Measurements from ENCODE around the gene DPYSL3.
A peak's percentile ranks its signal among the peaks of the same experiment; 100 is the strongest.

Gene DPYSL3

DNA sequence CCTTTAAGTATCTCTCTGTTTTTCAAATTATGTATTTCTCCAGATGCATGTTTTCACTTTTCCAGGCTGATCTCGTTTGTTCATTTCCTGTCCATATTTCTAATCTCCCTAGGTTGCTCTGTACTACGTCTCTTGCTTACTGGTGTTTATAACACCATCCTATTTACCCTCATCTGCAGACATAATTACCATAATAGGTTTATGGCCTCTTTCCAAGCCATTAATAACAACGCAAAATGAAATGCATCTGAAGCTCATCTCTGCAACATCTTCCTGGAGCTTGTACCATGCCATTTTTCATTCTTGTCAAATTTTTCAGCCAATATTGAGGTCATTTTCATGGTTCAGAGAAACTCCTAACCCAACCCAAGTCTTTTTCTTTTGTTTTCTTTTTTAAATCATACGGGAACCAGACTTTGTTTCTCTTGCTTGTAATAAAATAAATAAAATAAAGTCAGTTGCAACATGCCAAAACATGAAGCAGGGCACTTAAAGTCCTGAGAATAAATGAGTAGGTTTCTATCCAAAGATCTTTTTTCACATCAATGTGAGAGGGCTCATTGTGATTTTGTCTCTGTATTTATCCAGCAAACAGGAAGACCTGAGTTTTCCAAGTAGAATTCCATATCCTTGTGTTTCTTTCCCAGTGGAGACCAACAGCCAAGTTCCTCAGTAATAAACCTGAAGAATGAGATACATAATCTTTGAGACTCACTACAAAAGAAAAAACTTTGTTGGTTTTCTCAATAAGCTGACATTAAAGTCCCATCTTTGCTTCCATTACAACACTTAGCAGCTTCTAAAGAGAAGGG is 37.0 kb downstream of the DPYSL3 start:
- Mint-ChIP-seq H3K27ac (no peak overlapping the region), H3K4me3 (no peak overlapping the region), H3K9me3 (no peaks in the 10 kb centered on the region), H3K36me3 (ENCODE audit: low read depth) (no peaks in the 10 kb centered on the region), H3K4me1 (ENCODE audit: low read depth) (no peaks in the 10 kb centered on the region), H3K27me3 (peaks cover 12% of the 10 kb centered on the region)
- no peak for DNase-seq

DNA sequence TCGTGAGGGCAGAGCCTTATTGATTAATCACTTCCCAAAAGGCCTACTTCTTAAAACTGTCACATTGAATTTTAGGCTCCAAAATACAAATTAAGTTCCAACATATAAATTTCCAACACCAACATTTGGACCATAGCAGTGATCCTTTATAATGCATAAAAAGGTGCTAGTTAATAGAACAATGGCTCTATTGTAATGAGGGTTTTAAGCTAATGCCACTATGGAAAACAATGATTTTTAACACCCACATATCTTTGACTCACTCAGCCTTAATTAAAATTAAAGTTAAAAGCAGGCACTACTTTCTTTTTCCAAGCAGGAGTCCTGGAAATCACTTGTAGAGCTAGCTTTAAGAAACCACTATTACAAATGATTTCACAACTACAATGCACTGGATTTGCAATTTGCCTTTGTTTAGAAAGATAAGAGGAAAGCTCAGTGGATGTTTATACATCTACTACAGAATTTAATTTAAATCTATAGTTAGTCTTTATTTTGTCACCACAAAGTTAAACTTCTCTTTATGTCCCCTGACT is 41.8 kb downstream of the DPYSL3 start:
- Mint-ChIP-seq H3K4me3 (no peak overlapping the region), H3K36me3 (ENCODE audit: low read depth) (no peaks in the 10 kb centered on the region), H3K27me3 (peaks cover 11% of the 10 kb centered on the region), H3K4me1 (ENCODE audit: low read depth) (no peaks in the 10 kb centered on the region), H3K9me3 (no peaks in the 10 kb centered on the region), H3K27ac (no peak overlapping the region)
- no peak for DNase-seq

DNA sequence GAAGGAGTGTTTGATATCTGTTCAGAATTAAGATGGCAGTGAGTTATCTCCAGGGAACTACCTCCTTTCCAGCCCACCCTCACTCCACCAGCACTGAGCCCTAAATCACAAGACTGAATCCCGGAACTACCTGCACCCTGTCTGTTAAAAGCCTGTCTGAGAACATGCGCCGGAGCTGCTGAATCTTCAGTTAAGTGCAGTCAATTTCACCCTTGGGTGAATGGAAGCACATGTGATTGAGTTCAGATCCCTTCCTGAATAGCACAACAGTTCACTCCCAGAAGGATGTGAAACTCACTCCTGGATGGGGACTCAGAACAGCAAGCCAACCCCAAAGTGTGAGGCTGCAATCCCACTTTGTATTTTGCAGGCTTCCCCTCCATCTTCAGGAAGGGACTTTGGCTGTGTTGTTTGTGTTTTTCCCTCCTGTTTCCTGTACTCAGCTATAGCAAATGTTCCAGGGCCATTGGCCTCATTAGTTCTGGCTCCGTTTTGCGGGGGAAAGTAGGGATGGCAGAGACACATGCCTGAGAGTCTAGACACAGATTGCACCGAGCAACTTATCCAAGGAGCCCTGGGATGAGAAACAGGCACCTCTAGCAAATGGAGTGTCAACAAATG is 43.4 kb downstream of the DPYSL3 start:
- Mint-ChIP-seq H3K4me1 (ENCODE audit: low read depth) (no peaks in the 10 kb centered on the region), H3K9me3 (no peaks in the 10 kb centered on the region), H3K36me3 (ENCODE audit: low read depth) (no peaks in the 10 kb centered on the region), H3K4me3 (no peak overlapping the region), H3K27ac (no peak overlapping the region), H3K27me3 (peaks cover 8% of the 10 kb centered on the region)
- DNase-seq, result no peak

DNA sequence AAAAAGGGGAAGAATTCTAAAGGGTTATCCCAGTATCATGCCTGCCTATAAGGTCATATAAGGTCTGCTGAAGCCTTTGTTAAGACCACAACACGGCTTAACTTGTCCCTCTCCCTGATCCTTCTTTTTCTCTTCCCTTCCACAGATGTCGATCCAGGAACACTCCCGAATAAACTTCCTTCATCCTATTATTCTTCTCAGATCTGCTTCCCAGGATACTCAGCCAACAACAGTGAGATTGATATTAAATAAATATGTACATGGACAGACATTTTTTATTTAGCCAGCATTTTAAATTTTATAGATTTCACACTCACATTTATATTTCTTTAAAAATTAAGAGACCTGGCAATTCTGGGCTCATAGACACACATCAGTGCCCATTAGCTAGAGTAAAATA is 44.1 kb downstream of the DPYSL3 start:
- Mint-ChIP-seq H3K4me3 (no peak overlapping the region), H3K9me3 (no peaks in the 10 kb centered on the region), H3K4me1 (ENCODE audit: low read depth) (no peaks in the 10 kb centered on the region), H3K36me3 (ENCODE audit: low read depth) (no peaks in the 10 kb centered on the region), H3K27ac (no peak overlapping the region), H3K27me3 (peaks cover 8% of the 10 kb centered on the region)
- DNase-seq, result no peak

DNA sequence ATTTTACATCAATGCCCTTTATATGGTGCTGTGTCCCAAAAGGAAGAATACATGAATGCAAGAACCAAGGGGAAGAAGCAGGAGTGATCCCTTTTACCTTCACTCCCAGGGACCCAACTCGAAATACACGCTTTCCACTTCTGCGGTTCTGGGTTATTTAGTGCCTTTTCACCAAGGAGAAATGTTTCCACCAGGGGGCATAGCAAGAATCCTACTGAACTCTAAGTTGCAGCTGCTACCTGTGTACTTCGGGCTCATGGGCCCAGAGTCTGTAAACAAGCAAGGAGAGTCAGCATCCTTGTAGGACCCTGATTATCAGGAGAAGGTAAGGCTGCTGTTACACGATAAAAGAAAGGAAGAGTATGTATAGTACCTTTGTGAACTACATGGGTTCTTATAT is 45.7 kb downstream of the DPYSL3 start:
- Mint-ChIP-seq H3K36me3 (ENCODE audit: low read depth) (no peaks in the 10 kb centered on the region), H3K4me3 (no peak overlapping the region), H3K27me3 (peaks cover 21% of the 10 kb centered on the region), H3K4me1 (ENCODE audit: low read depth) (no peaks in the 10 kb centered on the region), H3K27ac (no peak overlapping the region), H3K9me3 (no peaks in the 10 kb centered on the region)
- no peak for DNase-seq

DNA sequence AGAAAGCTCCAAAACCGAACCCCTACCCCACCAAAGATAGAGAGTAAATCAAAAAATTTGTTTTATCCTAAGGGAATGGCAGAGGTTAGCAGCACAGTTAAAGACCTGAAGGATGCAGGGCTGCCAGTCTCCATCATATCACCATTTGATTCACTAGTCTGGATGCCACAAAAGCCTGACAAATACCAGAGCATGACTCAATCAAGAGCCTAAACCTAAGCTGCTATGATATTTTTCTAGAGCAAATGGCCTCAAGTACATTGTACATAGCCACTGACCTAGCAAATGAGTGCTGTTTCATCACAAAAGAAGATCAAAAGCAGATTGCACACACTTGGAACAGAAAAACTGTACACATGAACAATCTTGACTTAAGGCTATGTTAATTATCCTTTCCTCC is 48.0 kb downstream of the DPYSL3 start:
- Mint-ChIP-seq H3K27me3 (peaks cover 39% of the 10 kb centered on the region), H3K4me3 (no peak overlapping the region), H3K4me1 (ENCODE audit: low read depth) (no peaks in the 10 kb centered on the region), H3K27ac (no peak overlapping the region), H3K36me3 (ENCODE audit: low read depth) (no peaks in the 10 kb centered on the region), H3K9me3 (no peaks in the 10 kb centered on the region)
- DNase-seq, result no peak

DNA sequence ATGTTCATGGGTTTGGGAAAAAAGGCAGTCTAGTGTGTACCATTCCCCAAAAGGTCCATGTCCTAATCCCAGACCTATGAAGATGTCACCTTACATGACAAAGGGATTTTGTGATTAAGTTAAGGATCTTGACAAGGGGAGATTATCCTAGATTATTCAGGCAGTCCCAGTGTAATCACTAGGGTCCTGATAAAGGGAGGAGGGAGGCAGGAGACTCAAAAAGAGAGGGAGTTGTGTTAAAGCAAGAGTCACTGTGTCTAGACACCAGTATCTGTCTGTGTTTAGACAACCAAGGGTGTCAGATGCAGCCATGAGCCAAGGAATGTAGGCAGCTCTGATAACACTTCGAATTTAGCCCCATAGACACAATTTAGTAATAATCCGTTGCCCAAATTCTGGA is 49.5 kb downstream of the DPYSL3 start:
- H3K36me3 Mint-ChIP-seq (ENCODE audit: low read depth), result no peaks in the 10 kb centered on the region
- H3K27ac Mint-ChIP-seq, result no peak overlapping the region
- H3K9me3 Mint-ChIP-seq, result no peaks in the 10 kb centered on the region
- H3K4me1 Mint-ChIP-seq (ENCODE audit: low read depth), result no peaks in the 10 kb centered on the region
- DNase-seq, result no peak
- peaks cover 53% of the 10 kb centered on the region for H3K27me3 Mint-ChIP-seq
- no peak overlapping the region for H3K4me3 Mint-ChIP-seq

DNA sequence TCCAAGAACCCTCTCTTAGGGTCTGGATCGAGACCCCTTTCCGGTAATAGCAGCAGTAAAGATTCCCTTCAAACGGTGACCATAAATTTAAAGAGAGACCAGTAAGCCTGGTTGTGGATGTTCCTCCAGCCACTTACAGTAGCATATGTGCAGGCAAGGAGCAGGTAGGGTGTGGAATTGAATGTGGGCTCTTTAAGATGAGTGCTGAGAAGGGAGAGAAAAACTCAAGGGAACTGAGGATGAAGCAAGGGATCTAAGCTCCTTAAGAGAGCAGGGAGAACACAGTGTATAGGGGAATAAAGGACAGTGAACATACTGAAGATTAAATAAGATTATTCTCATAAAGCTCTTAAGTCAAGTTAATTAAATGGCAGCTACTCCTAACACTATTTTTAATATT is 51.3 kb downstream of the DPYSL3 start:
- DNase-seq, result no peak
- no peak overlapping the region for H3K27ac Mint-ChIP-seq
- H3K36me3 Mint-ChIP-seq (ENCODE audit: low read depth), result no peaks in the 10 kb centered on the region
- no peak overlapping the region for H3K4me3 Mint-ChIP-seq
- H3K9me3 Mint-ChIP-seq, result no peaks in the 10 kb centered on the region
- peaks cover 2% of the 10 kb centered on the region for H3K4me1 Mint-ChIP-seq (ENCODE audit: low read depth)
- H3K27me3 Mint-ChIP-seq, result peaks cover 68% of the 10 kb centered on the region

DNA sequence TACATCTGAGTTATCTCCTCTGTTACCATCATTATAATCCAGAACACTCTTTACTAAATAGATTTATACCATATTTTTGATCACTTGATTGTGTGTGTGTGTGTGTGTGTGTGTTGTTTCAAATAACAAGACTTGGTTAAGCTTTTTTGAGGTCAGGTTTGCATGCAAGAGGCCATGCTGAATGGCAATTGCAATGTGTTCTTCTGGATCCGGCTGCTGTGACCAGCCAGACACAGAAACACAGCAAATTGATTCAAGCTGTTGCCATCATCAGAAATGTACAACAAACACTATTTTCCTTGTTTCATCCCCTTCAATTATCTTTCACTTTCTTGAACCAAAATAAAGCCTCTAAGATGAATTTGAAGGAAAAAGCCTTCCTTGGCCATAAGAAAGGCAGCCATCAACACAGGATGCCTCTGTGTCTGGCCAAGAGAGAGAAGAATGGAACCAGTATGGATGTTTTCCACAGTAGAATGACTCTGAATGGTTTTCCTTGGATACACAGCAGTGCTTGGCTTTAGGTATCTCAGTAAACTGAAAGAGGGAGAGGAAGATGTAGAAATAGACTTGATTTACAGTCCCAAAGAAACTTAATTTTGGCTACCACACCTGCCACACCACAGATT is 53.9 kb downstream of the DPYSL3 start:
- H3K9me3 Mint-ChIP-seq, result no peaks in the 10 kb centered on the region
- H3K27me3 Mint-ChIP-seq, result peaks cover 84% of the 10 kb centered on the region
- H3K27ac Mint-ChIP-seq, result no peak overlapping the region
- H3K4me3 Mint-ChIP-seq, result no peak overlapping the region
- H3K4me1 Mint-ChIP-seq (ENCODE audit: low read depth), result peaks cover 7% of the 10 kb centered on the region
- DNase-seq, result no peak
- no peaks in the 10 kb centered on the region for H3K36me3 Mint-ChIP-seq (ENCODE audit: low read depth)

DNA sequence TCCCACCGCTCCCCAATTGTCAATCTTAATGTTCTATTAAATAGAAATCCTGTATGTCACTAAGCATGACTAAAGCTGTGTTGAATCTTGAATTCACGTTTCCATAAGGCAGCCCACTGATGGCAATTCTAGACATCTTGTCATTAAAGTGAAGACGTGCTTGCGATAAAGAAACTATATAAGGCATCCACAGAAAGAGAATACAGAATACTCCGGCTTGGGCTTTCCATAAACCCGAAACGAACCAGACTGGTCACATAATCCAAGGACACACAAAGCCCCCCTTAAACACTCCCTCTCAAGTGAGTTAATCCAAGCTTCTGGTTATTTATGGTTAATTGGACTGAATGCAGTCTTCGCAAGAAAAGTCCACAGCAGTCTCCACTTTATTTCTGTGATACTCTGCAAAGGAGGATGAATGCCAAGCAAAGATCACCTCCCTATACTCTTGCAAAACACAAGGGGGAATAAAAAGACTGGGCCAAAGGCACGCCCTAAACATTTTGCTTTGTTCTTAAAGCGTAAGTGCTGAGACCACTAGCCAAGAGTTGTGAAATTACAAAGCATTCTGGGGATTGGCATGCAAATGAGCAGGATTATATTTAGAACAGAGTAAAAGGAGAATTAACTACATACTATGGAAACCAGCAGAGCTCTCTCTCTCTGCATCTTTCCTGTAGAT is 54.7 kb downstream of the DPYSL3 start:
- Mint-ChIP-seq H3K27me3 (peaks cover 84% of the 10 kb centered on the region), H3K9me3 (no peaks in the 10 kb centered on the region), H3K27ac (no peak overlapping the region), H3K4me3 (peak overlapping the region; percentile 83), H3K36me3 (ENCODE audit: low read depth) (no peaks in the 10 kb centered on the region), H3K4me1 (ENCODE audit: low read depth) (peaks cover 7% of the 10 kb centered on the region)
- DNase-seq, result no peak

DNA sequence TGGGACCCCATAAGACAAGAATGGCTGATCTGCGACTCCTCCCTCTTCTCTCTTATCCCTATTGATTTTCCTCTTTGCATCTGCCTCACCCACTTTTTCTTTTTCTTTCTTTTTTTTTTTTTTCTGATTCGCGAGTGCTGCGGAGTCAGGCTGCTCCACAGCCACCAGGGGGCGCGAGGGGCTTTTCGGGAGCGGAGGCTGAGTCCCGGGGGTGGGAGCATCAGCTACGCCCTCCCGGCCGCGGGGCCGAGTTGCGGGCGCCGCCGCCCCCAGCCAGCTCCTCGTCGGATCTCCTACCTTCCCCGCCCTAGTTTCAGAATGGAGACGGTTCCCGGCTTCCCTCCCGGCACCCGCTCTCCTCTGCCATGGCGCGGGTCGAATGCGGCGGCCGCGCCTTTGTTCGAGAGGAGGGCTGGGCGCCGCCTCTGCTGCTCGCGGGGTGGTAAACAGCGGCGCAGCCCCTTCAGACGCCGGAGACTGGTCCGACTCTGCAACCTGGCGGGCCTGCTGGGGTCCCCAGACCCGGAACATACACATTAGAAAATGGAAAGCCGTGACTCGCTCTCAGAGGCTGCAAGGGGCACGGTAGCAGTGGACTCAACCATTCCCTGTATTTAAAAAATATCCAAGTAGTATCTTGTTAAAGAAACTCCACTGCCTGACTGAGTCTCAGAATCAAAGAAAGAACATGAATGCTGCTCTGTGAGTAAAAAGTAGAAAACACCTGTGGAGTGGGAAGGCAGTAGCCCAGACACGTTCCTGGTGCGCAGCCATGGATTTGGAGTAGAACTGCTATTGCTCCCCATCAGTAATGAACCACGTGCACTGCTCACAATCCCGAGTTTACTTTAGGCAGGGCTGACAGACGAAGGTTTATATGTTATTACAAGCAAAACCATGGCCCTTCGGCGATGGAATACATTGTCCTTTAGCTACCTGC is 55.7 kb downstream of the DPYSL3 start:
- Mint-ChIP-seq H3K27ac (peak overlapping the region; percentile 37), H3K27me3 (peaks cover 87% of the 10 kb centered on the region)

DNA sequence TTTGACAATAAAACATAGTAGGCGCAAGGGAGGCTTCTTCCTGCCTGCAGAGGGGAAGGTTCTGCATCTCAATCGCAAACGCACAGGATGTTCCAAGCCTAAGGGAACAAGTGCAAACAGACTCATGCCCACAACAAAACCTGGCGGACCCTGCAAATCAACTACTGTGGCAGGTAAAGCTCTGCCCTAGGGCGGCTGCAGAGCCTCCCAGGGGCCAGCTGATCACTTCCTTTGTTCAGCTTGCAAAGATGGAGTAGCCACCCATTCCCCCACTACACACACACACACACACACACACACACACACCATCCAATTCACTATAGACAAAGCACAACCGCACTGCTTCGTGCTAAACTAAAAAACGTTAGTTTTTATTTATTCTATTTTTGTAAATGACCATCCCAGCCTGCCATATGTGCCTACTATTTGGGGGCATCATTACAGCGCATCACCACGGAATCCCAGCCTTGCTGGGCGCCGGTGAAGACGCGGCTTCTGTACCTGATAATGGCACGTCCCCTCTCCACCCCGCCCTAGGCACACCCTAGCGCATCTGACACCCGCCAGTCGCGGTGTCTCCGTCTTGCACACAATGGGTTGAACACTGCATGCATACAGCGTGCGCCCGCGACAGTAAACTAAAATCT is 57.6 kb downstream of the DPYSL3 start:
- H3K9me3 Mint-ChIP-seq, result no peaks in the 10 kb centered on the region
- no peak overlapping the region for H3K27ac Mint-ChIP-seq
- peak; percentile 28 for DNase-seq
- peaks cover 7% of the 10 kb centered on the region for H3K4me1 Mint-ChIP-seq (ENCODE audit: low read depth)
- no peaks in the 10 kb centered on the region for H3K36me3 Mint-ChIP-seq (ENCODE audit: low read depth)
- peak overlapping the region; percentile 34 for H3K4me3 Mint-ChIP-seq
- H3K27me3 Mint-ChIP-seq, result peaks cover 82% of the 10 kb centered on the region

More for the DNA sequence above, 55.7 kb downstream of the DPYSL3 start:
- no peaks in the 10 kb centered on the region for H3K9me3 Mint-ChIP-seq
- no peaks in the 10 kb centered on the region for H3K36me3 Mint-ChIP-seq (ENCODE audit: low read depth)
- peaks cover 7% of the 10 kb centered on the region for H3K4me1 Mint-ChIP-seq (ENCODE audit: low read depth)
- peak overlapping the region; percentile 83 for H3K4me3 Mint-ChIP-seq
- peak; percentile 76 for DNase-seq

DNA sequence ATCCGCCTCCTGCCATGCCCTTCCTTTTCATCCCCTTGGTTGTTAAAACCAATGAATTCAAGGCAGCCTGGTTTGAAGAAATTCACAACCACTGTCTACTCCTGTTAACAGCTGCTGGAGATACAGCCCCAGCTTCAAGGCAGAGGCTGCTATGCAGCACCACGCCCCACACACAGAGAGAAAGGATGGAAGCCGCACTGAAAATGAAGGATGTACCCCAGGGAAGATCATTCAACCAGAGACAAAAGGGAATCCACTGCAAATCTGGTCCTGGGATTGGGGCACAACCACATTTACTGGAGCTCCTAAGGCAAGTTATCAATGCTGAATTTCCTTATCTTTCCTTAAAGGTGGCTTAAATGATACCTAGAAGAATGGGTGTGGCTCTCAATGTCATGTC is 58.7 kb downstream of the DPYSL3 start:
- Mint-ChIP-seq H3K27ac (no peak overlapping the region), H3K4me1 (ENCODE audit: low read depth) (peaks cover 7% of the 10 kb centered on the region), H3K9me3 (no peaks in the 10 kb centered on the region), H3K36me3 (ENCODE audit: low read depth) (no peaks in the 10 kb centered on the region), H3K27me3 (peaks cover 72% of the 10 kb centered on the region), H3K4me3 (no peak overlapping the region)
- no peak for DNase-seq
